GM23338 (cell line): ENCODE data around the gene PARP14. TPM values are rescaled to one million over a fixed set of nuclear protein-coding genes. Genes with fewer than 3 reads are reported as not detected.

Experiments
- ATAC-seq: fragments of 200-7000 bp; cut with Tn5 transposase; 3 replicates; pipeline ENCODE4 v1.9.1; 2020
- DNase-seq: peaks from one replicate; pipeline ENCODE4 v3.0.0-alpha.2; 2015; ENCODE audit warnings: low spot score
- H2AFZ ChIP-seq: fragments of 200-600 bp; sonication (generic); 2 replicates; pipeline ENCODE4 v1.8.0; 2016; ENCODE audit warnings: antibody characterized with exemption, mild to moderate bottlenecking, moderate library complexity
- H3F3A ChIP-seq: fragments of 200-600 bp; sonication (generic); replicated peaks from 2 replicates; pipeline ENCODE4 v1.8.0; 2017; ENCODE audit warnings: antibody characterized with exemption, mixed run types, low read depth
- H3K27ac ChIP-seq: fragments of 200-600 bp; sonication (generic); 2 replicates; pipeline ENCODE4 v1.6.1; 2016; ENCODE audit warnings: low read depth
- H3K27me3 ChIP-seq: fragments of 200-600 bp; sonication (generic); 2 replicates; pipeline ENCODE4 v1.8.0; 2016; ENCODE audit warnings: mild to moderate bottlenecking, mixed run types, moderate library complexity; ENCODE audit not compliant: insufficient read depth
- H3K36me3 ChIP-seq: fragments of 200-600 bp; sonication (generic); 2 replicates; pipeline ENCODE4 v1.8.0; 2016; ENCODE audit warnings: mild to moderate bottlenecking; ENCODE audit not compliant: insufficient read depth
- H3K4me1 ChIP-seq: fragments of 200-600 bp; sonication (generic); 2 replicates; pipeline ENCODE4 v1.8.0; 2016; ENCODE audit warnings: mild to moderate bottlenecking, moderate library complexity; ENCODE audit not compliant: insufficient read depth
- H3K4me2 ChIP-seq: fragments of 200-600 bp; sonication (generic); 2 replicates; pipeline ENCODE4 v1.7.1; 2017; ENCODE audit warnings: mixed run types
- H3K4me3 ChIP-seq: fragments of 200-600 bp; sonication (generic); 2 replicates; pipeline ENCODE4 v1.6.1; 2016; ENCODE audit warnings: mixed run types
- H3K79me2 ChIP-seq: fragments of 200-600 bp; sonication (generic); replicated peaks from 2 replicates; pipeline ENCODE4 v1.8.0; 2017; ENCODE audit warnings: mild to moderate bottlenecking; ENCODE audit not compliant: insufficient read depth
- H3K9me2 ChIP-seq: fragments of 200-600 bp; sonication (generic); 2 replicates; pipeline ENCODE4 v1.8.0; 2017; ENCODE audit not compliant: insufficient read depth
- H4K20me1 ChIP-seq: fragments of 200-600 bp; sonication (generic); replicated peaks from 2 replicates; pipeline ENCODE4 v1.8.0; 2017; ENCODE audit warnings: mild to moderate bottlenecking; ENCODE audit not compliant: insufficient read depth
- H3K27ac Mint-ChIP-seq: 2 replicates; pipeline ENCODE4 v1.8.0; 2020; ENCODE audit warnings: inconsistent platforms, mild to moderate bottlenecking, moderate library complexity, mixed read lengths
- H3K27me3 Mint-ChIP-seq: 3 replicates; pipeline ENCODE4 v1.8.0; 2022; ENCODE audit warnings: low read depth, mild to moderate bottlenecking, moderate library complexity, mixed read lengths, inconsistent platforms; ENCODE audit not compliant: insufficient read depth, poor library complexity
- H3K36me3 Mint-ChIP-seq: 3 replicates; pipeline ENCODE4 v1.8.0; 2021; ENCODE audit warnings: low read depth, mild to moderate bottlenecking, inconsistent platforms, moderate library complexity, mixed read lengths
- H3K4me1 Mint-ChIP-seq: 3 replicates; pipeline ENCODE4 v1.8.0; 2020; ENCODE audit warnings: mild to moderate bottlenecking, inconsistent platforms, mixed read lengths
- H3K4me3 Mint-ChIP-seq: 3 replicates; pipeline ENCODE4 v1.8.0; 2021; ENCODE audit warnings: moderate library complexity, mild to moderate bottlenecking, inconsistent platforms, mixed read lengths
- H3K9me3 Mint-ChIP-seq: 3 replicates; pipeline ENCODE4 v1.8.0; 2020; ENCODE audit warnings: moderate library complexity, mild to moderate bottlenecking, inconsistent platforms, mixed read lengths
- CREB1 ChIP-seq: fragments of 250-450 bp; sonication (Bioruptor Pico); IDR thresholded peaks from 2 replicates; pipeline ENCODE4 v1.5.0; 2020; ENCODE audit warnings: low read depth, mild to moderate bottlenecking, moderate library complexity
- CTCF ChIP-seq, 2 experiments: fragments of 200-600 bp in 1 of 2; sonication (generic) in 1 of 2; conservative IDR thresholded peaks; 2 replicates each; pipeline versions ENCODE4 v1.5.1 to v1.6.1; 2016 to 2017; ENCODE audit warnings: antibody characterized with exemption in 2 of 2, low read depth in 2 of 2, mild to moderate bottlenecking in 2 of 2, moderate library complexity in 1 of 2
- ETS1 ChIP-seq: IDR thresholded peaks from 2 replicates; pipeline ENCODE4 v1.6.1; 2016; ENCODE audit warnings: antibody characterized with exemption
- EZH2 ChIP-seq: fragments of 200-600 bp; sonication (generic); IDR thresholded peaks from one replicate; pipeline ENCODE4 v1.8.0; 2017; ENCODE audit warnings: antibody characterized with exemption, mild to moderate bottlenecking, low read depth; ENCODE audit not compliant: unreplicated experiment
- EZH2phosphoT487 ChIP-seq: fragments of 200-600 bp; sonication (generic); IDR thresholded peaks from one replicate; pipeline ENCODE4 v1.8.1; 2018; ENCODE audit warnings: antibody characterized with exemption; ENCODE audit not compliant: unreplicated experiment
- JUNB ChIP-seq: IDR thresholded peaks from one replicate; pipeline ENCODE4 v1.6.1; 2016; ENCODE audit warnings: antibody characterized with exemption; ENCODE audit not compliant: unreplicated experiment
- NANOG ChIP-seq: IDR thresholded peaks from 2 replicates; pipeline ENCODE4 v1.6.1; 2016; ENCODE audit warnings: antibody characterized with exemption, borderline replicate concordance
- POLR2AphosphoS5 ChIP-seq: IDR thresholded peaks from 2 replicates; pipeline ENCODE4 v1.6.1; 2016; ENCODE audit warnings: antibody characterized with exemption, low read depth
- STAT1 ChIP-seq: IDR thresholded peaks from one replicate; pipeline ENCODE4 v1.6.1; 2016; ENCODE audit warnings: antibody characterized with exemption; ENCODE audit not compliant: unreplicated experiment
- ZNF114 ChIP-seq: fragments of 250-450 bp; sonication (Bioruptor Pico); IDR thresholded peaks from 2 replicates; pipeline ENCODE4 v1.5.0; 2020; ENCODE audit warnings: mild to moderate bottlenecking, moderate library complexity
- ZNF331 ChIP-seq: fragments of 250-450 bp; sonication (Bioruptor Pico); IDR thresholded peaks from 2 replicates; pipeline ENCODE4 v1.5.0; 2020; ENCODE audit warnings: low read depth, mild to moderate bottlenecking, moderate library complexity
- ZNF462 ChIP-seq: fragments of 250-450 bp; sonication (Bioruptor Pico); IDR thresholded peaks from 2 replicates; pipeline ENCODE4 v1.5.0; 2020; ENCODE audit warnings: mild to moderate bottlenecking, moderate library complexity
- polyA plus RNA-seq: library from polyadenylated mRNA; unstranded; fragments of >200 nt; fragmentation: Nextera tagmentation; extraction: Ambion mirVana; gene quantifications from 2 replicates; pipeline ENCODE4 v1.2.1, GENCODE V29; 2016
- total RNA-seq: library from RNA; depleted of rRNA; stranded (reverse); fragments of >200 nt; shearing (Covaris generic); gene quantifications from 2 replicates; pipeline ENCODE4 v1.2.3, GENCODE V29; 2014

PARP14 gene
- total and polyA plus RNA-seq, 2 experiments from 2014 or later = 7.8 to 26.0 TPM

GRCh38 chr3:122671553-122671952, 9.1 kb upstream of the PARP14 start (continued):
- TF ChIP-seq ZNF331 (CRISPR knock-in tag) = no peak
- TF ChIP-seq EZH2 = no peak
- TF ChIP-seq CTCF (conservative IDR thresholded peaks at IDR 0.05; ENCODE audit: low read depth in 2 of 2) = no peak
- TF ChIP-seq STAT1 = no peak
- no peak for TF ChIP-seq ETS1
- TF ChIP-seq EZH2phosphoT487 = no peak
- no peak for TF ChIP-seq ZNF114
- no peak for TF ChIP-seq CREB1 (CRISPR knock-in tag)

- DNase-seq = no peak
- no peak for ATAC-seq
- Mint-ChIP-seq H3K4me1 (peaks cover 5% of the 10 kb centered on the region; the same call in 2 of the 3 replicates), H3K27me3 (no peaks in the 10 kb centered on the region), H3K36me3 (no peaks in the 10 kb centered on the region; the same call in 2 of the 3 replicates), H3K4me3 (no peak overlapping the region), H3K9me3 (no peaks in the 10 kb centered on the region; the same call in 2 of the 3 replicates), H3K27ac (peak overlapping the region; percentile 24; the same call in 1 of the 2 replicates)
- H3K27me3 ChIP-seq = peaks cover under 1% of the 10 kb centered on the region; the same call in 1 of the 2 replicates
- H3K27ac ChIP-seq = no peak overlapping the region
- no peaks in the 10 kb centered on the region for H3K79me2 ChIP-seq
- H2AFZ ChIP-seq = peak overlapping the region; percentile 81
- H3K4me2 ChIP-seq = no peak overlapping the region
- no peaks in the 10 kb centered on the region for H3K9me2 ChIP-seq
- H3K4me3 ChIP-seq = no peak overlapping the region
- no peaks in the 10 kb centered on the region for H4K20me1 ChIP-seq
- 0 out of 2 replicates have a peak, but pooled peaks cover 3% of the 10 kb centered on the region for H3F3A ChIP-seq
- peaks cover 4% of the 10 kb centered on the region for H3K4me1 ChIP-seq
- no peaks in the 10 kb centered on the region for H3K36me3 ChIP-seq
- no peak for TF ChIP-seq CTCF (conservative IDR thresholded peaks at IDR 0.05; ENCODE audit: low read depth in 2 of 2)
- no peak for TF ChIP-seq ZNF331 (CRISPR knock-in tag)
- no peak for TF ChIP-seq EZH2phosphoT487
- no peak for TF ChIP-seq ZNF462 (CRISPR knock-in tag)
- TF ChIP-seq NANOG = no peak
- no peak for TF ChIP-seq ETS1
- TF ChIP-seq JUNB = no peak
- TF ChIP-seq CREB1 (CRISPR knock-in tag) = no peak
- no peak for TF ChIP-seq ZNF114
- no peak for TF ChIP-seq POLR2AphosphoS5
- TF ChIP-seq STAT1 = no peak
Observed at GRCh38 chr3:122674339-122674738, 6.3 kb upstream of the PARP14 start.
